CD14-positive monocyte (primary cell): Measurements from ENCODE around the gene NEDD1. TPM values are rescaled to one million over a fixed set of nuclear protein-coding genes. Genes with fewer than 3 reads are reported as not detected.

Experiments used
- DNase-seq, 3 donors: peaks; one replicate each; pipeline ENCODE4 v3.0.0-alpha.2; 2011 to 2022
- H2AFZ ChIP-seq: 2 replicates; pipeline ENCODE4 v1.6.0; 2012; ENCODE audit warnings: mild to moderate bottlenecking, low read depth, low read length, inconsistent platforms; ENCODE audit not compliant: insufficient read depth, poor library complexity, severe bottlenecking
- H3K27ac ChIP-seq, 2 donors: 1 replicate in 1 of 2; 2 replicates in 1 of 2; pipeline ENCODE4 v1.5.1; 2012 to 2013; ENCODE audit warnings: low read length in 2 of 2, control low read depth in 1 of 2, inconsistent platforms in 1 of 2, low read depth in 1 of 2, mild to moderate bottlenecking in 1 of 2
- H3K27me3 ChIP-seq, 2 donors: one replicate each; pipeline versions ENCODE4 v1.6.0 to v1.6.1; 2011 to 2013; ENCODE audit warnings: low read length in 2 of 2; ENCODE audit not compliant: control insufficient read depth in 2 of 2, insufficient read depth in 2 of 2
- H3K36me3 ChIP-seq, 2 donors: replicated peaks in 1 of 2; 1 replicate in 1 of 2; 2 replicates in 1 of 2; pipeline versions ENCODE4 v1.5.1 to v1.6.1; 2012 to 2013; ENCODE audit warnings: low read length in 2 of 2, control low read depth in 1 of 2, inconsistent platforms in 1 of 2, mild to moderate bottlenecking in 1 of 2; ENCODE audit not compliant: insufficient read depth in 2 of 2, control insufficient read depth in 1 of 2
- H3K4me1 ChIP-seq, 2 donors: 1 replicate in 1 of 2; 2 replicates in 1 of 2; pipeline versions ENCODE4 v1.5.1 to v1.6.1; 2012 to 2013; ENCODE audit warnings: low read length in 2 of 2, control low read depth in 1 of 2, inconsistent platforms in 1 of 2, mild to moderate bottlenecking in 1 of 2, moderate library complexity in 1 of 2; ENCODE audit not compliant: insufficient read depth in 2 of 2, control insufficient read depth in 1 of 2
- H3K4me2 ChIP-seq: replicated peaks from 2 replicates; pipeline ENCODE3; 2012; ENCODE audit warnings: low read length, moderate library complexity, mild to moderate bottlenecking; ENCODE audit not compliant: poor library complexity, severe bottlenecking; ENCODE audit errors: extremely low read depth
- H3K4me3 ChIP-seq, 3 experiments: fragments of 200-600 bp in 1 of 3; sonication (generic) in 1 of 3; replicated peaks in 1 of 3; 1 replicate in 2 of 3; 2 replicates in 1 of 3; pipeline ENCODE4 v1.5.1; 2011 to 2013; ENCODE audit warnings: low read length in 3 of 3, mild to moderate bottlenecking in 3 of 3, control low read depth in 2 of 3, low read depth in 2 of 3, inconsistent platforms in 1 of 3, moderate library complexity in 1 of 3
- H3K79me2 ChIP-seq: 2 replicates; pipeline ENCODE4 v1.6.0; 2012; ENCODE audit warnings: mild to moderate bottlenecking, control low read depth, inconsistent platforms, low read length, moderate library complexity; ENCODE audit not compliant: insufficient read depth
- H3K9ac ChIP-seq: 2 replicates; pipeline ENCODE4 v1.6.0; 2017; ENCODE audit warnings: low read length, mild to moderate bottlenecking; ENCODE audit not compliant: insufficient read depth, poor library complexity, severe bottlenecking
- H3K9me3 ChIP-seq, 2 donors: replicated peaks in 1 of 2; 1 replicate in 1 of 2; 2 replicates in 1 of 2; pipeline versions ENCODE4 v1.5.1 to v1.6.1; 2012 to 2013; ENCODE audit warnings: low read length in 2 of 2, control low read depth in 1 of 2; ENCODE audit not compliant: control insufficient read depth in 1 of 2, insufficient read depth in 1 of 2
- H4K20me1 ChIP-seq: 2 replicates; pipeline ENCODE4 v1.6.0; 2012; ENCODE audit warnings: mild to moderate bottlenecking, low read length, control low read depth, moderate library complexity; ENCODE audit not compliant: insufficient read depth
- H3K27ac Mint-ChIP-seq, 7 donors: one replicate each; pipeline ENCODE4 v1.8.0; 2020; ENCODE audit warnings: mild to moderate bottlenecking in 7 of 7, mixed read lengths in 7 of 7, moderate library complexity in 6 of 7, inconsistent platforms in 2 of 7
- H3K27me3 Mint-ChIP-seq, 3 donors: one replicate each; pipeline ENCODE4 v1.8.0; 2021 to 2022; ENCODE audit warnings: low read depth in 3 of 3, mild to moderate bottlenecking in 3 of 3, mixed read lengths in 3 of 3, moderate library complexity in 3 of 3, inconsistent platforms in 1 of 3
- H3K36me3 Mint-ChIP-seq, 2 donors: one replicate each; pipeline ENCODE4 v1.8.0; 2020; ENCODE audit warnings: mixed read lengths in 2 of 2, inconsistent platforms in 1 of 2, mild to moderate bottlenecking in 1 of 2
- H3K4me1 Mint-ChIP-seq: one replicate; pipeline ENCODE4 v1.8.0; 2020; ENCODE audit warnings: mild to moderate bottlenecking, mixed read lengths
- H3K4me3 Mint-ChIP-seq, 2 donors: one replicate each; pipeline ENCODE4 v1.8.0; 2020; ENCODE audit warnings: mild to moderate bottlenecking in 2 of 2, mixed read lengths in 2 of 2, moderate library complexity in 1 of 2
- H3K9me3 Mint-ChIP-seq, 7 donors: one replicate each; pipeline ENCODE4 v1.8.0; 2020 to 2022; ENCODE audit warnings: mixed read lengths in 7 of 7, mild to moderate bottlenecking in 6 of 7, moderate library complexity in 6 of 7, inconsistent platforms in 2 of 7
- CTCF ChIP-seq: fragments of 200-600 bp; IDR thresholded peaks from one replicate; pipeline ENCODE4 v1.8.0; 2022; ENCODE audit warnings: antibody characterized with exemption, mild to moderate bottlenecking
- WGBS: methylation state at CpG from one replicate; pipeline ENCODE4 v1.1.5; 2013; ENCODE audit warnings: missing lambda C conversion rate; ENCODE audit not compliant: insufficient coverage; 5-methylcytosine and 5-hydroxymethylcytosine counted together
- intact Hi-C, 2 donors: fragments of 100-400 bp; cut with micrococcal nuclease; formaldehyde crosslinking; loops; one replicate each; pipeline versions ENCODE4 v1.15.0 to v1.15.1; 2023
- polyA plus RNA-seq, 3 donors: library from polyadenylated mRNA; depleted of rRNA in 1 of 3; unstranded in 2 of 3; stranded (reverse) in 1 of 3; fragments of 300-500 nt in 2 of 3; fragments of >200 nt in 1 of 3; fragmentation: Illumina TruSeq in 2 of 3; gene quantifications; 1 replicate in 2 of 3; 2 replicates in 1 of 3; pipeline ENCODE4 v1.2.3, GENCODE V29; 2012 to 2021

The NEDD1 gene
- polyA plus RNA-seq, 3 donors = 5.5 to 18.6 (median 5.8) TPM

- H3K9me3 ChIP-seq = no peaks in the 10 kb centered on the region
- H3K4me2 ChIP-seq = no peak overlapping the region
- WGBS = 80% methylated on average over 3 of the region's 4 CpGs
- H3K9ac ChIP-seq = no peak overlapping the region
- Mint-ChIP-seq H3K4me3 (no peak overlapping the region), H3K36me3 (no peaks in the 10 kb centered on the region), H3K27ac (no peak overlapping the region), H3K27me3 (peaks cover 3 to 8% (median 4%) of the 10 kb centered on the region in 3 donors), H3K9me3 (peaks cover 0 to 2% (median 0%) of the 10 kb centered on the region in 7 donors), H3K4me1 (no peaks in the 10 kb centered on the region)
- no peak overlapping the region for H3K27ac ChIP-seq
- no peak for TF ChIP-seq CTCF
- intact Hi-C loops = no loop called here
- no peaks in the 10 kb centered on the region for H3K36me3 ChIP-seq
- no peaks in the 10 kb centered on the region for H3K79me2 ChIP-seq
- H3K4me1 ChIP-seq = no peaks in the 10 kb centered on the region
- H3K4me3 ChIP-seq = no peak overlapping the region
- peaks cover 2 to 6% of the 10 kb centered on the region in 2 donors for H3K27me3 ChIP-seq
- H4K20me1 ChIP-seq = no peaks in the 10 kb centered on the region
- no peak overlapping the region for H2AFZ ChIP-seq
- DNase-seq = no peak
Measured at GRCh38 chr12:96886998-96887677, 19.9 kb upstream of the NEDD1 start.

- Histone ChIP-seq H3K36me3 (no peaks in the 10 kb centered on the region), H3K4me1 (no peaks in the 10 kb centered on the region), H2AFZ (no peak overlapping the region), H3K79me2 (no peaks in the 10 kb centered on the region), H3K9me3 (peaks cover 0 to 3% of the 10 kb centered on the region in 2 donors), H3K9ac (no peak overlapping the region), H3K4me2 (no peak overlapping the region), H4K20me1 (no peaks in the 10 kb centered on the region), H3K27ac (no peak overlapping the region), H3K27me3 (peaks cover 2 to 6% of the 10 kb centered on the region in 2 donors), H3K4me3 (no peak overlapping the region)
- 21% methylated on average over 2 of the region's 5 CpGs for WGBS
- H3K4me3 Mint-ChIP-seq = no peak overlapping the region
- no peak overlapping the region for H3K27ac Mint-ChIP-seq
- peaks cover 2 to 14% (median 6%) of the 10 kb centered on the region in 3 donors for H3K27me3 Mint-ChIP-seq
- TF ChIP-seq CTCF = no peak
- peaks cover 0 to 8% (median 2%) of the 10 kb centered on the region in 7 donors for H3K9me3 Mint-ChIP-seq
- no peak for DNase-seq
- no peaks in the 10 kb centered on the region for H3K4me1 Mint-ChIP-seq
- intact Hi-C loops = no loop called here
- H3K36me3 Mint-ChIP-seq = no peaks in the 10 kb centered on the region
Measured at GRCh38 chr12:96889273-96889933, 17.7 kb upstream of the NEDD1 start.
